Liver (tissue), 3 donors: ENCODE measurements around the gene SLC25A45.

Experiments used
- ATF3 ChIP-seq: IDR thresholded peaks from 2 replicates; pipeline ENCODE4 v1.6.1; 2016; ENCODE audit warnings: antibody characterized with exemption
- CTCF ChIP-seq: fragments of 150-350 bp; IDR thresholded peaks from 2 replicates; pipeline ENCODE4 v1.5.1; 2017; ENCODE audit warnings: improper control_type of control experiment, low read depth, low read length; ENCODE audit not compliant: missing input control
- TAF1 ChIP-seq: conservative IDR thresholded peaks from 2 replicates; pipeline ENCODE4 v1.6.1; 2016; ENCODE audit warnings: antibody characterized with exemption, mild to moderate bottlenecking
- donor health status: healthy.
- donor health status: healthy.

- TF ChIP-seq ATF3 = no peak
- no peak for TF ChIP-seq CTCF
- no peak for TF ChIP-seq TAF1
Observed at GRCh38 chr11:65356394-65356972, 26.0 kb downstream of the SLC25A45 start.
